Measurements from ENCODE around the gene GRB14. TPM values are rescaled to one million over a fixed set of nuclear protein-coding genes. Genes with fewer than 3 reads are reported as not detected.

GRB14 gene
- total and polyA plus RNA-seq, 10 of the 15 experiments (the other 5 are each of a cell fraction or from before 2014, with no cell fraction given): not detected

DNA sequence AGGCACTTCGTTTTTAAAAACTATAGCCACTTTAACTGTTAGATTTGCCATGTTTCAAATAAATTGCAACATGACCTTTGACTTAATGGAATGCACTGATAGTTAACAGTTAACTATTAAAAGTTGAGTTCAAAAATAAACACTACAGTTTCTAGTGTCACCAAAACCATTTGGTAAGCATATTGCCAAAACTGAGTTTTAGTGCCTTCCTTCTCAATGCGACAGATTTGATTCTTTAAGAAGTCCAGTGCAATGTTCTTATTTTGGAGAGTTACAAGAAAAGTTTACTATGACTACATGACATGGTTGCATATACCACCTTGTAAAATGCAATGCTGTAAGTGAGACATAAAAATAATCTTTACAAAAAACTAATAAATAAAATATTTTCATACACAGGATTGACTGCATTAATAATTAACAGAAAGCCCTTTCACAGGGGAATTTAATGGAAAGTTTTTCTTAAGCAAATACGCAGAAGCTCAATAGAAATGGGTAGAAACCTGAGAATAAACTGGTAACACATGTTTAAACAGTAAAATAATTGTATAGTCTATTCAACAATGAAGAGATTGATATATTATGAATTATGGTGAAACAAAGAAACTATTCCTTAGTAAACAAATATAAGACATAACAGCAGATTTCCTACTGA is 53.8 kb downstream of the GRB14 start (continued):
- TF ChIP-seq NRF1 (conservative IDR thresholded peaks at IDR 0.05; ENCODE audit: low read depth, low read length): no peak
- TF ChIP-seq RBBP5 (conservative IDR thresholded peaks at IDR 0.05): no peak

DNA sequence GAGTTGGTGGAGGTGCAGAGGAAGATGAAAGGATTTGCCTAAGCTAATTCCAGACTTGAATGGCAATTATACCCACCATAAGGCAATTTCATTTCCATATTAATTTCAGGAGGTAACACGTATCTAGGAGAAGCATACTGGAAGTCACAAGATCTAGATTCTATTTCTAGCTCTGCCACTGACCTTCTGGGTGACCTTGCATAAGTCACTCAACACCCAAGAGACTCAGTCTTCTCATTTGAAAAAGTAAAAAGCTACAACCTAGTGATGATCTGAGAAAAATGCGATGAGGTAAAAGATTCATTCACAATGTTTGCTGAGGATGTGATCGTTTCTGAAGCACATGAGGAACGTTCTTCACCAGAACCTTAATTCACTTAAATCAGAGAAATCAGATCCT is 55.9 kb downstream of the GRB14 start:
- Histone ChIP-seq H3K27ac (ENCODE audit: control insufficient read depth, insufficient read depth) (no peak overlapping the region), H4K20me1 (ENCODE audit: control insufficient read depth, insufficient read depth) (no peaks in the 10 kb centered on the region), H2AFZ (ENCODE audit: control insufficient read depth, low read depth, low read length) (no peak overlapping the region), H3K9me3 (replicated peaks; ENCODE audit: control insufficient read depth, insufficient read depth, low read length) (no peaks in the 10 kb centered on the region), H3K79me2 (ENCODE audit: control insufficient read depth, insufficient read depth, low read length) (no peaks in the 10 kb centered on the region), H3K4me1 (ENCODE audit: control insufficient read depth, insufficient read depth, low read length) (no peaks in the 10 kb centered on the region), H3K4me2 (ENCODE audit: control insufficient read depth, insufficient read depth) (no peak overlapping the region), H3K9ac (ENCODE audit: control insufficient read depth, insufficient read depth, low read length) (no peak overlapping the region), H3K27me3 (replicated peaks in 1 of 2; ENCODE audit: control insufficient read depth in 2 of 2, insufficient read depth in 2 of 2, low read length in 1 of 2) (no peaks in the 10 kb centered on the region), H3K36me3 (ENCODE audit: control insufficient read depth in 2 of 2, insufficient read depth in 2 of 2, low read length in 1 of 2) (no peaks in the 10 kb centered on the region), H3K4me3 (no peak overlapping the region)
- intact Hi-C loops (cut with micrococcal nuclease; ENCODE audit: unreplicated experiment) (loop anchor here (2.0 kb wide), 1 partner anchor 151 kb away; no protein-coding TSS in a partner anchor), in situ Hi-C loops (cut with MboI) (no loop called here)
- FAIRE-seq: no peak
- ChIA-PET CTCF (no interaction called here), POLR2A (no interaction called here), SMC1A (ENCODE audit: uncharacterized antibody, unreplicated experiment) (no interaction called here), RAD21 (ENCODE audit: unreplicated experiment) (no interaction called here)
- no peak for ATAC-seq
- 14% methylated on average over 4 of the region's 4 CpGs for WGBS (ENCODE audit: insufficient coverage, insufficient replicate concordance, low lambda C conversion rate, missing lambda C conversion rate)
- no peak for DNase-seq (ENCODE audit: low read depth, low spot score)
- no TSS peak for BruUV-seq (replicated peaks)
- no peak for TF ChIP-seq BMI1 (IDR thresholded peaks at IDR 0.05; ENCODE audit: borderline replicate concordance)
- no peak for TF ChIP-seq POLR2A (IDR thresholded peaks at IDR 0.05; ENCODE audit: low read depth, low read length)
- TF ChIP-seq TCF3 (IDR thresholded peaks at IDR 0.05; ENCODE audit: borderline replicate concordance, insufficient read depth, low read depth, low read length): no peak
- TF ChIP-seq CHD1 (IDR thresholded peaks at IDR 0.05; ENCODE audit: low read depth, low read length): no peak
- no peak for TF ChIP-seq ETV6 (conservative IDR thresholded peaks at IDR 0.05 in 1 of 2, IDR thresholded peaks at IDR 0.05 in 1 of 2; ENCODE audit: borderline replicate concordance in 1 of 2, low read depth in 1 of 2)
- TF ChIP-seq, protein P1, sequence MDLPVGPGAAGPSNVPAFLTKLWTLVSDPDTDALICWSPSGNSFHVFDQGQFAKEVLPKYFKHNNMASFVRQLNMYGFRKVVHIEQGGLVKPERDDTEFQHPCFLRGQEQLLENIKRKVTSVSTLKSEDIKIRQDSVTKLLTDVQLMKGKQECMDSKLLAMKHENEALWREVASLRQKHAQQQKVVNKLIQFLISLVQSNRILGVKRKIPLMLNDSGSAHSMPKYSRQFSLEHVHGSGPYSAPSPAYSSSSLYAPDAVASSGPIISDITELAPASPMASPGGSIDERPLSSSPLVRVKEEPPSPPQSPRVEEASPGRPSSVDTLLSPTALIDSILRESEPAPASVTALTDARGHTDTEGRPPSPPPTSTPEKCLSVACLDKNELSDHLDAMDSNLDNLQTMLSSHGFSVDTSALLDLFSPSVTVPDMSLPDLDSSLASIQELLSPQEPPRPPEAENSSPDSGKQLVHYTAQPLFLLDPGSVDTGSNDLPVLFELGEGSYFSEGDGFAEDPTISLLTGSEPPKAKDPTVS (IDR thresholded peaks at IDR 0.05; ENCODE audit: low read depth, low read length): no peak
- no peak for TF ChIP-seq EGR1 (IDR thresholded peaks at IDR 0.05; ENCODE audit: borderline replicate concordance in 1 of 2, low read depth in 2 of 2, low read length in 2 of 2)
- TF ChIP-seq GABPA (IDR thresholded peaks at IDR 0.05; ENCODE audit: low read depth): no peak
- no peak for TF ChIP-seq SPI1 (IDR thresholded peaks at IDR 0.05; ENCODE audit: borderline replicate concordance, insufficient read depth, low read depth, low read length)
- no peak for TF ChIP-seq MXI1 (IDR thresholded peaks at IDR 0.05; ENCODE audit: low read depth, low read length)

Measured in GM12878 (cell line).